HepG2 (cell line): ENCODE results near the gene MACROD2. TPM values are rescaled to one million over a fixed set of nuclear protein-coding genes. Genes with fewer than 3 reads are reported as not detected.

Experiments used
- ATAC-seq: fragments of 200-7000 bp; cut with Tn5 transposase; 3 replicates; pipeline ENCODE4 v1.9.1; 2020; ENCODE audit warnings: mild to moderate bottlenecking, moderate library complexity
- BruUV-seq: library from RNA; stranded (reverse); fragments of 400-500 nt; replicated peaks from 2 replicates; lab custom pipeline; 2021; lab: Mats Ljungman, UMichigan
- CTCF ChIA-PET: fragments of 300-600 bp; formaldehyde crosslinking; extraction: SDS; loops from one replicate; lab custom pipeline; 2021; ENCODE audit warnings: low total read pairs, inconsistent platforms, low intra/inter-chr PET ratio; lab: Yijun Ruan, JAX
- POLR2A ChIA-PET: fragments of 350-600 bp; sonication (Branson Sonifier 250); formaldehyde crosslinking; loops from one replicate; lab custom pipeline; 2020; ENCODE audit warnings: antibody characterized with exemption, inconsistent platforms; lab: Yijun Ruan, JAX
- DNase-seq: peaks from one replicate; pipeline ENCODE4 v3.0.0-alpha.2; 2015; ENCODE audit warnings: low spot score
- FAIRE-seq: peaks from 3 replicates; lab custom pipeline; 2011; peaks lifted over from hg19 to GRCh38; lab: Jason Lieb, UNC
- H2AFZ ChIP-seq: one replicate; pipeline ENCODE4 v1.6.1; 2011; ENCODE audit warnings: low read length, inconsistent platforms
- H3K27ac ChIP-seq: fragments of 300-600 bp; 3 replicates; pipeline ENCODE4 v1.8.0; 2011; ENCODE audit warnings: mixed run types, mild to moderate bottlenecking, mixed read lengths, low read length, inconsistent platforms; ENCODE audit not compliant: insufficient read depth; ENCODE audit errors: extremely low read length
- H3K27me3 ChIP-seq, 2 experiments: fragments of 200-600 bp in 1 of 2; 2 replicates in 1 of 2; 3 replicates in 1 of 2; pipeline versions ENCODE4 v1.6.0 to v1.8.0; 2011; ENCODE audit warnings: low read length in 2 of 2, mild to moderate bottlenecking in 2 of 2, moderate library complexity in 2 of 2, inconsistent platforms in 1 of 2; ENCODE audit not compliant: insufficient read depth in 2 of 2, control insufficient read depth in 1 of 2
- H3K36me3 ChIP-seq, 2 experiments: fragments of 200-600 bp in 1 of 2; replicated peaks in 1 of 2; 2 replicates in 1 of 2; 3 replicates in 1 of 2; pipeline versions ENCODE4 v1.5.1 to v1.8.0; 2011; ENCODE audit warnings: low read length in 2 of 2, inconsistent platforms in 1 of 2; ENCODE audit not compliant: insufficient read depth in 2 of 2, control insufficient read depth in 1 of 2
- H3K4me1 ChIP-seq: 2 replicates; pipeline ENCODE4 v1.5.1; 2012; ENCODE audit warnings: low read length, inconsistent platforms; ENCODE audit not compliant: insufficient read depth
- H3K4me2 ChIP-seq: 2 replicates; pipeline ENCODE4 v1.6.0; 2011; ENCODE audit warnings: low read depth, low read length, inconsistent platforms
- H3K4me3 ChIP-seq, 3 experiments: fragments of 200-600 bp in 1 of 3; sonication (generic), shearing (Covaris generic) in 1 of 3; replicated peaks in 1 of 3; 2 replicates each; pipeline ENCODE4 v1.5.1; 2011 to 2016; ENCODE audit warnings: low read length in 3 of 3, inconsistent platforms in 2 of 3, low read depth in 2 of 3, mild to moderate bottlenecking in 2 of 3, control low read depth in 1 of 3, mixed read lengths in 1 of 3; ENCODE audit not compliant: insufficient read depth in 1 of 3
- H3K79me2 ChIP-seq: one replicate; pipeline ENCODE4 v1.6.1; 2011; ENCODE audit warnings: low read length, inconsistent platforms; ENCODE audit not compliant: insufficient read depth
- H3K9ac ChIP-seq: 2 replicates; pipeline ENCODE4 v1.6.0; 2011; ENCODE audit warnings: mild to moderate bottlenecking, low read depth, low read length, inconsistent platforms; ENCODE audit not compliant: insufficient read depth
- H3K9me3 ChIP-seq: 2 replicates; pipeline ENCODE4 v1.5.1; 2012; ENCODE audit warnings: mild to moderate bottlenecking, low read length
- H4K20me1 ChIP-seq: 2 replicates; pipeline ENCODE4 v1.6.0; 2011; ENCODE audit warnings: inconsistent platforms, mild to moderate bottlenecking, low read length, moderate library complexity; ENCODE audit not compliant: insufficient read depth
- FIP1L1 ChIP-seq: fragments of 200-400 bp; formaldehyde crosslinking; IDR thresholded peaks from 2 replicates; pipeline ENCODE4 v1.6.1; 2018; ENCODE audit warnings: low read depth, mild to moderate bottlenecking, low read length, moderate library complexity, borderline replicate concordance; ENCODE audit not compliant: insufficient read depth
- FOXA3 ChIP-seq: IDR thresholded peaks from 2 replicates; pipeline ENCODE4 v1.6.1; 2016; ENCODE audit warnings: missing genetic modification reagents, missing compliant biosample characterization
- FOXJ3 ChIP-seq: sonication (generic); formaldehyde crosslinking; IDR thresholded peaks from 2 replicates; pipeline ENCODE4 v1.4.0; 2020; ENCODE audit warnings: missing genetic modification reagents, mild to moderate bottlenecking, borderline replicate concordance
- MBNL3 ChIP-seq: fragments of 250-450 bp; sonication (Bioruptor Pico); conservative IDR thresholded peaks from 2 replicates; pipeline ENCODE4 v1.8.0; 2022; ENCODE audit warnings: mild to moderate bottlenecking, inconsistent platforms
- MIER3 ChIP-seq: IDR thresholded peaks from 2 replicates; pipeline ENCODE4 v1.6.1; 2016; ENCODE audit warnings: missing compliant biosample characterization, borderline replicate concordance
- PRDM15 ChIP-seq: sonication (generic); formaldehyde crosslinking; IDR thresholded peaks from 2 replicates; pipeline ENCODE4 v1.4.0; 2020; ENCODE audit warnings: missing genetic modification reagents
- RFXANK ChIP-seq: IDR thresholded peaks from 2 replicates; pipeline ENCODE4 v1.6.1; 2016
- SNAI1 ChIP-seq: sonication (generic); formaldehyde crosslinking; IDR thresholded peaks from 2 replicates; pipeline ENCODE4 v1.5.0; 2020; ENCODE audit warnings: mild to moderate bottlenecking, missing genetic modification reagents, borderline replicate concordance
- ZFP82 ChIP-seq: sonication (generic); formaldehyde crosslinking; IDR thresholded peaks from 2 replicates; pipeline ENCODE4 v1.5.1; 2020; ENCODE audit warnings: mild to moderate bottlenecking, missing genetic modification reagents, borderline replicate concordance
- ZNF101 ChIP-seq: sonication (generic); formaldehyde crosslinking; IDR thresholded peaks from 2 replicates; pipeline ENCODE4 v1.4.0; 2020; ENCODE audit warnings: mild to moderate bottlenecking, low read depth, missing genetic modification reagents, borderline replicate concordance
- ZNF224 ChIP-seq: sonication (generic); formaldehyde crosslinking; IDR thresholded peaks from 2 replicates; pipeline ENCODE4 v1.5.0; 2020; ENCODE audit warnings: mild to moderate bottlenecking, missing genetic modification reagents
- ZNF260 ChIP-seq: sonication (generic); formaldehyde crosslinking; IDR thresholded peaks from 2 replicates; pipeline ENCODE4 v1.4.0; 2020; ENCODE audit warnings: missing genetic modification reagents, low read depth, mild to moderate bottlenecking, borderline replicate concordance
- ZNF354B ChIP-seq: sonication (generic); formaldehyde crosslinking; IDR thresholded peaks from 2 replicates; pipeline ENCODE4 v1.8.0; 2022; ENCODE audit warnings: mild to moderate bottlenecking, missing genetic modification reagents
- ZNF543 ChIP-seq: sonication (generic); formaldehyde crosslinking; IDR thresholded peaks from 2 replicates; pipeline ENCODE4 v1.4.0; 2020; ENCODE audit warnings: mild to moderate bottlenecking, missing genetic modification reagents
- ZNF672 ChIP-seq: sonication (generic); formaldehyde crosslinking; IDR thresholded peaks from 2 replicates; pipeline ENCODE4 v1.8.1; 2022; ENCODE audit warnings: missing genetic modification reagents
- ZNF800 ChIP-seq: sonication (generic); formaldehyde crosslinking; IDR thresholded peaks from 2 replicates; pipeline ENCODE4 v1.4.0; 2020; ENCODE audit warnings: missing genetic modification reagents
- WGBS: methylation state at CpG from one replicate; pipeline ENCODE4 v1.1.6; 2017; ENCODE audit warnings: low lambda C conversion rate; 5-methylcytosine and 5-hydroxymethylcytosine counted together
- in situ Hi-C: cut with HindIII; loops from 2 replicates; pipeline ENCODE4 v1.10.0; 2017; ENCODE audit warnings: low pct_unique_long_range_greater_than_20kb; ENCODE audit not compliant: extremely low pct_ligation_motif_present
- intact Hi-C: fragments of 100-400 bp; cut with micrococcal nuclease; formaldehyde crosslinking; loops from one replicate; pipeline ENCODE4 v1.10.0; 2022; ENCODE audit not compliant: unreplicated experiment
- polyA plus RNA-seq, 8 experiments: library from polyadenylated mRNA; depleted of rRNA in 3 of 8; stranded (reverse) in 7 of 8; unstranded in 1 of 8; fragments of >200 nt; fragmentation: Illumina TruSeq in 4 of 8; extraction: Trizol in 4 of 8; gene quantifications; 2 replicates each; pipeline versions ENCODE4 v1.2.1 to v1.2.3, GENCODE V29; 2011 to 2016; ENCODE audit warnings: low read depth in 4 of 8, missing spikeins in 1 of 8, mixed read lengths in 1 of 8; ENCODE audit not compliant: insufficient read depth in 1 of 8
- total RNA-seq, 5 experiments: library from RNA; depleted of rRNA; stranded (reverse); fragments of >200 nt; fragmentation: Illumina TruSeq; extraction: Trizol; gene quantifications; 2 replicates each; pipeline ENCODE4 v1.2.3, GENCODE V29; 2016; ENCODE audit warnings: low read depth in 1 of 5
- TF ChIP-seq, protein P1 (sequence below): fragments of 450-650 bp; IDR thresholded peaks from 2 replicates; pipeline ENCODE4 v1.6.1; 2017; ENCODE audit warnings: mild to moderate bottlenecking
- TF ChIP-seq, protein P2 (sequence below): sonication (generic); formaldehyde crosslinking; IDR thresholded peaks from 2 replicates; pipeline ENCODE4 v1.4.0; 2020; ENCODE audit warnings: mild to moderate bottlenecking, missing genetic modification reagents

MACROD2 gene
- total and polyA plus RNA-seq, 2 of the 13 experiments (the other 11 are each of a cell fraction or from before 2014, with no cell fraction given): 0.13 to 0.51 TPM

DNA sequence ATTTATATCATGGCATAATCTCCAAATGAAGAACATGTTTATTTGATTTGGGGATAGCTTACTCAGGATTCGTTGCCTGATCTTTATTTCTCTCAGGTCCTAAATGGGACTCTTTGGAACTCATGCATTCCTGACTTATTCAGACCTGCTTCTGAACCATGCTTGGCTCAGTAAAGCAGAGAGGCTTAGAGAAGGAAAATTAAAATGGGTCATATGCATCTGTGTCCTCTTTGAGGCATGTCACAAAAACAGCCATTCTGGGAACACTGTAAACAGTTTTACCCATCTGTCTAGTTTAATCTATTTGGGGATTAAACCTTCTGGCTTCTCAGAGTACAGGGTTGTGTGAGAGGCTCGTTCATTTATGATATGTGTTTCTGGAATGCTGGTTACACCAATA is 1560.6 kb downstream of the MACROD2 start:
- Histone ChIP-seq H4K20me1 (no peaks in the 10 kb centered on the region), H3K9ac (no peak overlapping the region), H3K36me3 (no peaks in the 10 kb centered on the region), H3K4me2 (no peak overlapping the region), H3K4me3 (no peak overlapping the region), H3K79me2 (no peaks in the 10 kb centered on the region), H3K27me3 (no peaks in the 10 kb centered on the region), H3K9me3 (peaks cover 88% of the 10 kb centered on the region), H3K27ac (no peak overlapping the region), H3K4me1 (no peaks in the 10 kb centered on the region), H2AFZ (no peak overlapping the region)
- ATAC-seq (no peak), FAIRE-seq (no peak), DNase-seq (no peak)
- no TSS peak for BruUV-seq
- POLR2A ChIA-PET: no interaction called here
- CTCF ChIA-PET: no interaction called here
- in situ Hi-C loops: no loop called here
- WGBS: under 1% methylated on average over 2 of the region's 2 CpGs
- intact Hi-C loops: no loop called here
- no peak for TF ChIP-seq ZNF354B (CRISPR knock-in tag)
- TF ChIP-seq, protein P1, sequence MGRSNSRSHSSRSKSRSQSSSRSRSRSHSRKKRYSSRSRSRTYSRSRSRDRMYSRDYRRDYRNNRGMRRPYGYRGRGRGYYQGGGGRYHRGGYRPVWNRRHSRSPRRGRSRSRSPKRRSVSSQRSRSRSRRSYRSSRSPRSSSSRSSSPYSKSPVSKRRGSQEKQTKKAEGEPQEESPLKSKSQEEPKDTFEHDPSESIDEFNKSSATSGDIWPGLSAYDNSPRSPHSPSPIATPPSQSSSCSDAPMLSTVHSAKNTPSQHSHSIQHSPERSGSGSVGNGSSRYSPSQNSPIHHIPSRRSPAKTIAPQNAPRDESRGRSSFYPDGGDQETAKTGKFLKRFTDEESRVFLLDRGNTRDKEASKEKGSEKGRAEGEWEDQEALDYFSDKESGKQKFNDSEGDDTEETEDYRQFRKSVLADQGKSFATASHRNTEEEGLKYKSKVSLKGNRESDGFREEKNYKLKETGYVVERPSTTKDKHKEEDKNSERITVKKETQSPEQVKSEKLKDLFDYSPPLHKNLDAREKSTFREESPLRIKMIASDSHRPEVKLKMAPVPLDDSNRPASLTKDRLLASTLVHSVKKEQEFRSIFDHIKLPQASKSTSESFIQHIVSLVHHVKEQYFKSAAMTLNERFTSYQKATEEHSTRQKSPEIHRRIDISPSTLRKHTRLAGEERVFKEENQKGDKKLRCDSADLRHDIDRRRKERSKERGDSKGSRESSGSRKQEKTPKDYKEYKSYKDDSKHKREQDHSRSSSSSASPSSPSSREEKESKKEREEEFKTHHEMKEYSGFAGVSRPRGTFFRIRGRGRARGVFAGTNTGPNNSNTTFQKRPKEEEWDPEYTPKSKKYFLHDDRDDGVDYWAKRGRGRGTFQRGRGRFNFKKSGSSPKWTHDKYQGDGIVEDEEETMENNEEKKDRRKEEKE: no peak
- TF ChIP-seq ZNF101 (CRISPR knock-in tag): no peak
- TF ChIP-seq MBNL3 (CRISPR knock-in tag): no peak
- TF ChIP-seq RFXANK: no peak
- TF ChIP-seq FOXA3 (CRISPR knock-in tag): no peak
- TF ChIP-seq SNAI1: no peak
- TF ChIP-seq FIP1L1: no peak
- no peak for TF ChIP-seq ZFP82
- TF ChIP-seq ZNF543 (CRISPR knock-in tag): no peak
- TF ChIP-seq PRDM15 (CRISPR knock-in tag): no peak
- no peak for TF ChIP-seq MIER3
- TF ChIP-seq ZNF260 (CRISPR knock-in tag): no peak
- no peak for TF ChIP-seq ZNF224 (CRISPR knock-in tag)
- TF ChIP-seq ZNF800 (CRISPR knock-in tag): no peak
- no peak for TF ChIP-seq FOXJ3 (CRISPR knock-in tag)
- no peak for TF ChIP-seq ZNF672
- TF ChIP-seq, protein P2, sequence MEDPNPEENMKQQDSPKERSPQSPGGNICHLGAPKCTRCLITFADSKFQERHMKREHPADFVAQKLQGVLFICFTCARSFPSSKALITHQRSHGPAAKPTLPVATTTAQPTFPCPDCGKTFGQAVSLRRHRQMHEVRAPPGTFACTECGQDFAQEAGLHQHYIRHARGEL (CRISPR knock-in tag): no peak
